H9 (cell line): ENCODE data around the gene LRRC3. TPM values are rescaled to one million over a fixed set of nuclear protein-coding genes. Genes with fewer than 3 reads are reported as not detected.

Experiments used
- DNase-seq: peaks from one replicate; pipeline ENCODE4 v3.0.0-alpha.2; 2017
- H2AFZ ChIP-seq: one replicate; pipeline ENCODE4 v1.6.1; 2013; ENCODE audit warnings: mild to moderate bottlenecking, low read length, control low read depth, moderate library complexity
- H2AK5ac ChIP-seq: 2 replicates; pipeline ENCODE4 v1.6.1; 2013; ENCODE audit warnings: low read length, control low read depth, mixed read lengths; ENCODE audit not compliant: insufficient read length
- H2BK120ac ChIP-seq: one replicate; pipeline ENCODE4 v1.6.1; 2013; ENCODE audit warnings: low read depth, mild to moderate bottlenecking, low read length, control low read depth, inconsistent platforms; ENCODE audit not compliant: poor library complexity, severe bottlenecking
- H2BK12ac ChIP-seq: 2 replicates; pipeline ENCODE4 v1.6.1; 2013; ENCODE audit warnings: low read length, control low read depth, mixed read lengths, low read depth; ENCODE audit not compliant: insufficient read length
- H2BK15ac ChIP-seq: 2 replicates; pipeline ENCODE4 v1.6.1; 2013; ENCODE audit warnings: low read depth, low read length, control low read depth
- H2BK20ac ChIP-seq: one replicate; pipeline ENCODE4 v1.6.1; 2013; ENCODE audit warnings: low read depth, mild to moderate bottlenecking, low read length, control low read depth, inconsistent platforms; ENCODE audit not compliant: poor library complexity, severe bottlenecking
- H2BK5ac ChIP-seq: 2 replicates; pipeline ENCODE4 v1.6.1; 2013; ENCODE audit warnings: low read length, control low read depth, mixed read lengths; ENCODE audit not compliant: insufficient read length
- H3K14ac ChIP-seq: 2 replicates; pipeline ENCODE4 v1.6.1; 2013; ENCODE audit warnings: low read length, control low read depth; ENCODE audit not compliant: insufficient read depth
- H3K18ac ChIP-seq: 2 replicates; pipeline ENCODE4 v1.6.1; 2013; ENCODE audit warnings: low read depth, mild to moderate bottlenecking, mixed read lengths, low read length, control low read depth; ENCODE audit not compliant: insufficient read length
- H3K23ac ChIP-seq: 2 replicates; pipeline ENCODE4 v1.6.1; 2013; ENCODE audit warnings: low read length, control low read depth, mixed read lengths, low read depth; ENCODE audit not compliant: insufficient read length
- H3K23me2 ChIP-seq: 2 replicates; pipeline ENCODE4 v1.6.1; 2013; ENCODE audit warnings: low read depth, mild to moderate bottlenecking, mixed read lengths, low read length, control low read depth; ENCODE audit not compliant: insufficient read length, poor library complexity, severe bottlenecking
- H3K27ac ChIP-seq: 2 replicates; pipeline ENCODE4 v1.5.1; 2013; ENCODE audit warnings: low read length, control low read depth, mixed read lengths, low read depth; ENCODE audit not compliant: insufficient read length
- H3K27me3 ChIP-seq: 2 replicates; pipeline ENCODE4 v1.6.1; 2013; ENCODE audit warnings: low read length, control low read depth, inconsistent platforms; ENCODE audit not compliant: insufficient read depth
- H3K4ac ChIP-seq: 2 replicates; pipeline ENCODE4 v1.6.1; 2013; ENCODE audit warnings: low read depth, mild to moderate bottlenecking, control low read depth, inconsistent platforms, low read length, moderate library complexity
- H3K4me1 ChIP-seq: 2 replicates; pipeline ENCODE4 v1.6.1; 2013; ENCODE audit warnings: low read length, control low read depth, inconsistent platforms; ENCODE audit not compliant: insufficient read depth
- H3K4me2 ChIP-seq: 2 replicates; pipeline ENCODE4 v1.6.1; 2013; ENCODE audit warnings: low read length, control low read depth, mixed read lengths; ENCODE audit not compliant: insufficient read length, insufficient read depth
- H3K56ac ChIP-seq: 2 replicates; pipeline ENCODE4 v1.6.1; 2013; ENCODE audit warnings: low read depth, mild to moderate bottlenecking, mixed read lengths, low read length, control low read depth; ENCODE audit not compliant: insufficient read length
- H3K79me1 ChIP-seq: 2 replicates; pipeline ENCODE4 v1.6.1; 2013; ENCODE audit warnings: low read depth, mild to moderate bottlenecking, moderate library complexity, low read length, control low read depth, inconsistent platforms; ENCODE audit not compliant: insufficient read depth, poor library complexity, severe bottlenecking
- H3K79me2 ChIP-seq: 2 replicates; pipeline ENCODE4 v1.6.1; 2013; ENCODE audit warnings: low read length, control low read depth, inconsistent platforms; ENCODE audit not compliant: insufficient read depth
- H3K9ac ChIP-seq: 2 replicates; pipeline ENCODE4 v1.6.1; 2013; ENCODE audit warnings: low read length, control low read depth, mixed read lengths; ENCODE audit not compliant: insufficient read length; ENCODE audit errors: extremely low read depth
- H3K9me3 ChIP-seq: one replicate; pipeline ENCODE4 v1.6.1; 2013; ENCODE audit warnings: low read depth, low read length, inconsistent platforms; ENCODE audit not compliant: control insufficient read depth
- H3T11ph ChIP-seq: one replicate; pipeline ENCODE4 v1.6.1; 2013; ENCODE audit warnings: mild to moderate bottlenecking, low read length, control low read depth, inconsistent platforms
- H4K20me1 ChIP-seq: one replicate; pipeline ENCODE4 v1.6.1; 2013; ENCODE audit not compliant: control insufficient read depth, insufficient read length, insufficient read depth
- H4K5ac ChIP-seq: 2 replicates; pipeline ENCODE4 v1.6.1; 2013; ENCODE audit warnings: low read depth, mild to moderate bottlenecking, mixed read lengths, low read length, control low read depth; ENCODE audit not compliant: insufficient read length
- H4K8ac ChIP-seq: replicated peaks from 2 replicates; pipeline ENCODE4 v1.6.1; 2013; ENCODE audit warnings: low read length, control low read depth, mixed read lengths, low read depth; ENCODE audit not compliant: insufficient read length
- H4K91ac ChIP-seq: 2 replicates; pipeline ENCODE4 v1.6.1; 2013; ENCODE audit warnings: low read depth, mild to moderate bottlenecking, moderate library complexity, mixed read lengths, low read length, control low read depth; ENCODE audit not compliant: insufficient read length
- H3K27ac Mint-ChIP-seq, 3 experiments: 2 replicates in 2 of 3; 3 replicates in 1 of 3; pipeline ENCODE4 v1.8.0; 2020 to 2021; ENCODE audit warnings: mixed read lengths in 3 of 3, mild to moderate bottlenecking in 1 of 3, moderate library complexity in 1 of 3
- H3K27me3 Mint-ChIP-seq: 2 replicates; pipeline ENCODE4 v1.8.0; 2021; ENCODE audit warnings: low read depth, mild to moderate bottlenecking, moderate library complexity, mixed read lengths
- H3K36me3 Mint-ChIP-seq, 3 experiments: 2 replicates in 2 of 3; 3 replicates in 1 of 3; pipeline ENCODE4 v1.8.0; 2020 to 2021; ENCODE audit warnings: low read depth in 3 of 3, mixed read lengths in 3 of 3; ENCODE audit not compliant: insufficient read depth in 1 of 3
- H3K4me1 Mint-ChIP-seq, 2 experiments: 2 replicates each; pipeline ENCODE4 v1.8.0; 2020; ENCODE audit warnings: mixed read lengths in 2 of 2
- H3K4me3 Mint-ChIP-seq, 2 experiments: 2 replicates in 1 of 2; 3 replicates in 1 of 2; pipeline ENCODE4 v1.8.0; 2020 to 2021; ENCODE audit warnings: mild to moderate bottlenecking in 2 of 2, mixed read lengths in 2 of 2, moderate library complexity in 1 of 2
- H3K9me3 Mint-ChIP-seq, 2 experiments: 2 replicates in 1 of 2; 3 replicates in 1 of 2; pipeline ENCODE4 v1.8.0; 2020; ENCODE audit warnings: mild to moderate bottlenecking in 2 of 2, mixed read lengths in 2 of 2, moderate library complexity in 1 of 2
- WGBS: extraction: QIAGEN DNeasy Blood & Tissue Kit; methylation state at CpG from one replicate; pipeline ENCODE4 v1.1.7; 2013; ENCODE audit warnings: missing lambda C conversion rate, low lambda C conversion rate, mixed read lengths; ENCODE audit not compliant: insufficient read length; ENCODE audit errors: extremely low coverage; 5-methylcytosine and 5-hydroxymethylcytosine counted together
- total RNA-seq: library from RNA; stranded (reverse); gene quantifications from 2 replicates; pipeline ENCODE4 v1.2.1, GENCODE V29; 2021
- TF ChIP-seq, protein P1 (sequence below): fragments of 200-600 bp; sonication (generic); conservative IDR thresholded peaks from 3 replicates; pipeline ENCODE4 v1.8.0; 2021; ENCODE audit warnings: antibody characterized with exemption, mild to moderate bottlenecking

The LRRC3 gene
- total RNA-seq, 1 experiment from 2014 or later: 3.1 TPM

GRCh38 chr21:44456915-44457736 lies 1.8 kb downstream of the LRRC3 start:
- no peak overlapping the region for H2BK120ac ChIP-seq
- no peaks in the 10 kb centered on the region for H3K4me1 ChIP-seq
- Mint-ChIP-seq H3K4me3 (peak overlapping the region in 1 of 2 experiments; percentile 67; a peak in 1 of 5 replicates), H3K27me3 (peaks cover 27% of the 10 kb centered on the region), H3K36me3 (peaks cover 0 to 2% (median 0%) of the 10 kb centered on the region in 3 experiments; a peak in 1 of 7 replicates), H3K9me3 (no peaks in the 10 kb centered on the region; a peak in 1 of 5 replicates), H3K27ac (no peak overlapping the region), H3K4me1 (peaks cover 4 to 6% of the 10 kb centered on the region in 2 experiments; a peak in 2 of 4 replicates)
- H4K5ac ChIP-seq: no peak overlapping the region
- no peak overlapping the region for H3K27ac ChIP-seq
- DNase-seq: no peak
- H3K79me2 ChIP-seq: no peaks in the 10 kb centered on the region
- H2AK5ac ChIP-seq: no peak overlapping the region
- no peak overlapping the region for H3K4me2 ChIP-seq
- no peaks in the 10 kb centered on the region for H3K79me1 ChIP-seq
- no peaks in the 10 kb centered on the region for H4K20me1 ChIP-seq
- H2BK15ac ChIP-seq: no peak overlapping the region
- no peaks in the 10 kb centered on the region for H3K27me3 ChIP-seq
- H2BK20ac ChIP-seq: no peak overlapping the region
- no peak overlapping the region for H3K9ac ChIP-seq
- TF ChIP-seq, protein P1, sequence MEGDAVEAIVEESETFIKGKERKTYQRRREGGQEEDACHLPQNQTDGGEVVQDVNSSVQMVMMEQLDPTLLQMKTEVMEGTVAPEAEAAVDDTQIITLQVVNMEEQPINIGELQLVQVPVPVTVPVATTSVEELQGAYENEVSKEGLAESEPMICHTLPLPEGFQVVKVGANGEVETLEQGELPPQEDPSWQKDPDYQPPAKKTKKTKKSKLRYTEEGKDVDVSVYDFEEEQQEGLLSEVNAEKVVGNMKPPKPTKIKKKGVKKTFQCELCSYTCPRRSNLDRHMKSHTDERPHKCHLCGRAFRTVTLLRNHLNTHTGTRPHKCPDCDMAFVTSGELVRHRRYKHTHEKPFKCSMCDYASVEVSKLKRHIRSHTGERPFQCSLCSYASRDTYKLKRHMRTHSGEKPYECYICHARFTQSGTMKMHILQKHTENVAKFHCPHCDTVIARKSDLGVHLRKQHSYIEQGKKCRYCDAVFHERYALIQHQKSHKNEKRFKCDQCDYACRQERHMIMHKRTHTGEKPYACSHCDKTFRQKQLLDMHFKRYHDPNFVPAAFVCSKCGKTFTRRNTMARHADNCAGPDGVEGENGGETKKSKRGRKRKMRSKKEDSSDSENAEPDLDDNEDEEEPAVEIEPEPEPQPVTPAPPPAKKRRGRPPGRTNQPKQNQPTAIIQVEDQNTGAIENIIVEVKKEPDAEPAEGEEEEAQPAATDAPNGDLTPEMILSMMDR: no peak
- no peak overlapping the region for H2AFZ ChIP-seq
- no peak overlapping the region for H2BK12ac ChIP-seq
- H3K23me2 ChIP-seq: peaks cover 7% of the 10 kb centered on the region
- H3K14ac ChIP-seq: no peak overlapping the region
- no peak overlapping the region for H3K56ac ChIP-seq
- no peak overlapping the region for H2BK5ac ChIP-seq
- no peak overlapping the region for H4K8ac ChIP-seq
- H3K18ac ChIP-seq: no peak overlapping the region
- WGBS: no CpG with 5 or more reads among the region's 44 CpGs
- H3T11ph ChIP-seq: no peak overlapping the region
- H4K91ac ChIP-seq: no peak overlapping the region
- no peak overlapping the region for H3K23ac ChIP-seq
- no peaks in the 10 kb centered on the region for H3K9me3 ChIP-seq
- no peak overlapping the region for H3K4ac ChIP-seq
